CD4-positive, alpha-beta T cell treated with Interleukin-12 subunit alpha and Interleukin-12 subunit beta, for 1 hour (primary cell): ENCODE data around the gene MEGF11.

ENCODE experiments used
- DNase-seq: peaks from one replicate; pipeline ENCODE4 v3.0.0-alpha.2; 2020

The MEGF11 gene

DNA sequence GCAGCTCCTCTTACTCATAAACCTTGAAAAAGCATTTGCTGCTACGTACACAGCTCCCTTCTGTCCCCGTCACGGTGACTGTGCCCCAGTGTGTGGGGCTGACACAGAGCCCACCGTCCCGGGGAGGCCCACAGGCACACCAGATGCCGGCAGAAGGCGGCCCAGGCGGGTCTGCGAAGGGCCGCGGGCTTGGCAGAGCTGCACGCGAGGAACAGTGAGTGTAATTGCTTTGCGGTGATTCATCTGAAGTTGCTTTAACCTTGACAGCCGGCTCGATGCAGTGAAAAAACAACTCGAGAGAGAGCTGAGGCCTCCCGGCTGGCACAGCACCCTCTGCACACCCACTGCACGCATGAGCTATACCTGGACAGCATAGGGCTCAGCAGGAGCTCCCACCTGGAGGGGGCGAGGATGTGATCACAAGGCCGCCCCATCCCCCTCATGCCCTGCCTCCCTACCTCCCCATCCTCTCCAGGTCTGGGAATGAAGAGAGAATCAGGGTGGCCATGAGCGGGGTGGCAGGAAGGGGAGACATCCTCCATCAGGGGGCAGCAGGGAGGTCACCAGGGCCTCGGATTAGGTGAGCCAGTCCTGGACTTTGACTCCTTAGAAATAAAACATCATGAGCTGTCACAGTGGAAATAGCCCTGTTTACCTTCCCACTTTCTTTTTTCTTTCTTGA, 172.7 kb downstream of the MEGF11 start:
- no peak for DNase-seq

DNA sequence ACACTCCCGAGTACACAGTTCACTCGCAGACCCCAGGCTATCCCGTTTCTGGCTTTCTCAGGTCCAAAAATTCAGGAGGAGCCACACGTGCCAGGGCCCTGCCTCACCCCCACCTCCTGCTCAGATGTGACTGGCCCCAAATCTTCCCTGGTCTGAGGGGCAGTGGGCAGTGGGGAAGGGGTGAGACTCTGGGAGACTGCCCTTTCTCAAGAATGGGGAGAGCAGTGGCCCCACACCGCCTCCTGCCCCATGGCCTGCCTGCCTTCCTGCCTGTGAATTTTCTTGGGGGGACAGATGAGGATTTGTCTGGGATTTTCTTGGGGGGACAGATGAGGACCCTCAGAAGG, 174.6 kb downstream of the MEGF11 start:
- no peak for DNase-seq

DNA sequence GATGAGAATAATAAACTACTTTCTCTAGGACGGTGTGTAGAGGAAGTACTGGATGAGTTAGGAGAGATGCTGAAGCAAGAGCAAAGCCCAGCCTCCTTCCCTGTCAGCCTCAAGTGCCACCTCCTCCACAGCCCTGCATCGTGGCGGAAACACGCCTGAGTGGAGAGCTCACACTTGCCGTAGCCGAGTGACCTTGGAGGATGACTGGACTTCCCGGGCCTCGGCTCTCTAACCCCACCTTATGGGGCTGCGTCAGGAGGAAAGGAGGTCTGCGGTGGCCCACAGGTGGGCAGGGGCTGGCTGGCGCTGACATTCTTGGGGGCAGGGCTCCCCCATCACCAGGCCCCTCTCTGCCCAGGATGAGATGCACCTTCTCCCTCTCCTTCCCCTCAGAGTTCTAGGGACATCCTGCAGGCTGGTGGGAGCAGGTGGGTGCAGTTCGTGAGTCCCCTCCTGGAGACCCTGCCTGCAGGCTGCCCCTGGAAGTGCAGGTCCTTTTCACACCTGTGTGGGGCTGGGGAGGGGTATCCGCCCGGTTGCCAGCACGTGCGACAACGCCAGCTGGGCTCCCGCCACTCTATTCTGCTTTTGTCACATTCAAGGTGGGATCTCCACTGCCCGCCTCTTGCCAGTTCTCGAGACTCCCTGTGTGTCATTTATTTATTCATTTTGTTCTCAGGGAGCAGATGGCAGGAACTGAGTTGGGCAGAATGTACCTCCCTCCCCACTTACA, 175.2 kb downstream of the MEGF11 start:
- DNase-seq: no peak

DNA sequence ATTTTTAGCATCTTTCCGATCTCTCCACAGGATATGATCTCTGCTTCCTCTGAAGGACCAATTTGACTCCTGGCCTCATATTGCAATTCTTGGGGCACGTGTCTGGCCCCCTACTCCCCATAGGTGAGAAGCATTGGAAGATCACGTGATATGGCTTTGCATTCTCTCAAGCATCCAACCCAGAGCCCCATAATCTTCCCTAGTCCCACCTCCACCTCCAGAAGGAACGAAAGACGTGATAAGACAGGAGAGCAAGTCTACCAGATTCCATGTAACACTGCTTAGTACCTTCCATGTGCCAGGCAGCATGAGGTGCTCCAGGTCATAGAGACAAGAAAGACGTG, 176.3 kb downstream of the MEGF11 start:
- DNase-seq: no peak

DNA sequence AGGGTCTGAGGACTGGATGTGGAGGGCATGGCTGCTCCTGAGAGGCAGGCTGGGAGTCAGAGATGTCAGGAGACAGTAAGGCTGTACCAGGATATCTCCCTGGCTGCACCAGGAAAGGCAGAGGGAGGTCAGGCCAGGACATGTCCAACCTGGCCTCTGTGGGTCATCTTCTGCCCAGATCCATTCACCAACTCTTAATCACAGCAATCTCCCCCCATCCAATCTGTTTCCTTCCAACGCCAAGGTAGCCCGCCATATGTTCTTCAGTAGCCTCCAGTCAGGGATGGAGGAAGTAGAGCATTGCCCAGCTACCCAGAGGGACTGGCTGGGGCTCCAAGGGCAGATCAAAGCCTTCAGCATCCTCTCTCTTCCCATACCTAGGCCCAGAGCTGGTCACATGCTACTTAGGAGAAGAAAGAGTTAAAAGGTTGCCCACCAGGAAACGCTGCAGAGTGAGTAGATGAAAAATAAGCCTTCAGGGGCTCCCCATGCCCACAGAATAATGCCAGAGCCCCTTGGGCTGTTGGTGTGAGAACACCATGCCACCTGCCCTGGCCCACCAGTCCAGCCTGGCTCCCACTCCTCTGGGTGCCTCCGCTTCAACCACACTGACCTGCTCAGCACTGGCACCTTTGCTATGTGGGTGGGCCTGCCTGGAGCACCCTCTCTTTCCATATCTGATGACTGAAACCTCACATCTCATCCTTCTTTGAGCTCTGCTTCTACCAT, 176.8 kb downstream of the MEGF11 start:
- DNase-seq: no peak

DNA sequence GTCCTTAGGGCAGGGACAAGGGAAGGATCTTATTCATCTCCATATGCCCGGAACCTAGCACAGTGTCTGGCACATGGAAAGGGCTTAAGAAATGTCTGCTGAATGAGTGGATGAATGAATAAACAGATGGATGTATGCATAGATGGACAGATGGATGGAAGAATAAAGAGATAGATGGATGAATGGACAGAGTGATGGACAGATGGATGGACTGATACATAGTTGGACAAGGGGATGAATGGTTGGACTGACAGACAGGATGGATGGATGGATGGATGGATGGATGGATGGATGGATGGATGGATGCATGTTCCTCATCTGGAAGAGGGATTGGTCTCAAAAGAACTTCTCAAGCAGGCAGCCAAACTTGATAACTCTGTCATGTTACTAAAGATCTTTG, 177.6 kb downstream of the MEGF11 start:
- no peak for DNase-seq

DNA sequence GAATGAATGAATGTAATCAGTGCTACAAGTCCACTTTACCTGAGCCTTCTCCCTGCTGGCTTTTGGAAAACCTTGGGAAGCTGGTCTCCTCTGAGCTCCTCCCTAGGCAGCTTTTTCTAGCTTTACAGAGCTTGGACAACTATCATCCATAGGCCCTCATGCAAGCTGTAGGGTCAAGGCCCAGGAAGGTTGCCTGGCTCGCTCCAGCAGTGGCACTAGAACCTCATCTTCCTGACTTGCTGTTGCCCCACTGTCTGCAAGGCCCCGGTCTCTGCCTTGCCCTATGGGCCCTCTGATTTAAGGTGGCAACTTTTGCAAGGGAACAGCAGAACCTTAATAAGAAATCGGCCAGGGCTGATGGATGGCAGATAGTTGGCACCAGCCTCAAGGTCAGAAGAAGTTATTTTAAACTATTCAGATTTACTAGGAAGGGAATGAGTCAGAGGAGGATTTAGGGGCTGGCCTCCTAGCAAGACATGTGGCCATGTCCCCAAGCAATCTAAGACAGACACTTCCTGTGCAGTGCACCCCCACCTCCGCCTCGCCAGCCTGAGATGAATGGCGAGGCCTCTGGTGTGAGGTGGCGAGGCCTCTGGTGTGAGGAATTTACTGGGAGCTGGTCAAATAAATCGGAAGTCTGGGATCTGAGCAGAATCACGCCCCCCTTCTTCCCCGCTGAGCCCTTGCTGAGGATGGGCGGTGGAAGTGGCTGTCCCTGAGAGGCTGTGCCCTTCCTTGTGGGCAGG, 180.8 kb downstream of the MEGF11 start:
- no peak for DNase-seq

DNA sequence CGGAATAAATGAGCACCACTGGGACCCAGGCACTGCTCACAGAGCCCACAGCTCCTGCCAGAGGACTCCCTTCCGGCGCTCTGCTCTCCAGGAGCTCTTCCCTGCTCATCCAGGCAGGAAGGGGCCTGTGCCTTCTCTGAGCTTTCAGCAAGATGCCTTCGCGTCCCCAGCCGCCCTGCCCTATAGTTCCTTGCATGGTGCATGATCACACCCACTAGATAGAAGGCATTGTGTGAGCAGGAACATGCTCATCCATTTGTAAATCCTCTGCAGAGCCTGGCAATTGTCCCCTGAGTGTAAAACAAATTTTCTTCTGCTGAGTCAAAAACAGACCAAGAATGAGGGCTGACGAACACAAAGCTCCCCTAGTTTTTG, 181.6 kb downstream of the MEGF11 start:
- DNase-seq: no peak

DNA sequence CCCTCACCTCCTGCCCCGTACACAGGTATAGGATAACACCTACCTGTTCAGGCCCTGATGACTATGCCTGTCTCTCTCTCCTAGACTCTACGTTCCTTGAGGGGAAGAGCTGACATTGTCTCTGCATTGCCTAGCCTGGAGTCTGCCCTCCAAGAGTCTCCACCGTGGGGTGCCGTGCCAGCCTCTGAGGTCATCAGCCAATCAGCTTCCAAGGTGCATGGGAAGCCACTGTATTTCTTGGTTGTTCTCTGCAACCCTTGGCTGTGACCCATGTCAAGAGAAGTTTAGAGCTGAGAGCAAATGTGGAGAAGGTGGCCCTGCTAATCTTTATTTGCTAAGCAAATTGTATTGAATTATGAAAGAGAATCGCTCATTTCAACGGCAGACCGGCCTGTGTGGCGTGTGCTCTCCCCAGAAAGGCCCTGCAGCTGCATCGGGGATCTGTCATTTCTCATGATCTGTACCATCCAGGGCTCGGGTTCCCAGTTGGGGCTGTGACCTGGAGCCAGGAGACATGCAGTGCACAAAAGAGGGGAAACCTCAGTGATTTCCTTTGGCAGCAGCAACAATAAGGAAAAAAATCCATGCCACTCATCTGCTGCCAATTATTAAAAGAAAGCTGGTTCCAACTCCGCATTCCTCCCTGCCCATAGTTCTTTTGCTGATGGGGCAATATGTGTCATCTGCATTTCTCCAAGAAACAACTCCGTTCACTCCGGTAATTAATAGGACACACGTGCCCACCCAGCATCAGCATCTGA, 182.2 kb downstream of the MEGF11 start:
- DNase-seq: no peak

DNA sequence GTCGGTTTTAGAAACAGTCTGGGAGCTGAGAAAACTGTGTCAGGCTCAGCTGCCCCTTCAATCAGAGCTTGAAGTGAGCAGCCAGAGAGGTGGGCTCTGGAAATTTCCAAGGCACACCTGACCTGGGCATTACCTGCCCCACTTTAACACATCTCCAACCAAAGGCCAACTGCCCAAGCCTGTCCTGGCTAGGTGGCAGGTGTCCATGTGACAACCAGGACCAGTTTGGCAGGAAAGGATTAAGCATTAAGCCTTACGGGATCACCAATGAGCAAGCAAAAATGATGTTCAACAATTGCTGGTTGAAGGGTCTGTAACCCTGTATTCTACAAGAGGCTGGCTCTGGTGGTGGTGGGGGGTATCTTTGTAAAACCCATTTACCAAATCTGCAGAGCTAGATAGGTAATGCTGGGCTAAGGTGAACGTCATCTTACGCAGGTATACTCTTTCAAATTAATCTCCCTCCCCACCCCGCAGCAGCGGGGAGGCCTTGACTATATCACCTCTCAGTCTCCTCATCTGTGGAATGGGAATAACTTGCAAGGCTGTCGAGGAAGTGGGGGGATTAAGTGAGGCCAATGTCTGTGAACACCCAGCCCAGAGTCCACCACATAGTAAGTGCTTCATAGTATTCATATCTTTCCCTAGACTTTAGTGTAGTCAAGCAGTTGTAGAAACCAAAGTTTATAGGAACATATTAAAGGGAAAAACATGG, 183.2 kb downstream of the MEGF11 start:
- no peak for DNase-seq

DNA sequence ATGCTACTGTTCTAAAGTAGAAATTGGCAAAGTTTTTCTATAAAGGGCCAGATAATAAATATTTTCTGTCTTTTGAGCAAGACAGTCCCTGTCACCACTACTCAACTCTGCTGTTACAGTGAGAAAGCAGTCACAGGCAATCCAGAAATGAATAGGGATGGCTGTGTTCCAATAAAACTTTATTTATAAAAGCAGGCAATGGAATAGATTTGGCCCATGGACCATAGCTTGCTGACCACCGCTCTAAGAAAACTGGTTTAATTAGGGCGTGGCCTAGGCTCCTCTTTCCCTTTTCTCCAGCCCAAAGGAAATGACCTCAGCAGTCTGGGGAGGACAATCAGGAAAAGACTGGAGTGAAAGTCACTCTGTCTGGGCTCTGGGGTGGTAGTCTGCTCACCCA, 183.8 kb downstream of the MEGF11 start:
- DNase-seq: no peak

DNA sequence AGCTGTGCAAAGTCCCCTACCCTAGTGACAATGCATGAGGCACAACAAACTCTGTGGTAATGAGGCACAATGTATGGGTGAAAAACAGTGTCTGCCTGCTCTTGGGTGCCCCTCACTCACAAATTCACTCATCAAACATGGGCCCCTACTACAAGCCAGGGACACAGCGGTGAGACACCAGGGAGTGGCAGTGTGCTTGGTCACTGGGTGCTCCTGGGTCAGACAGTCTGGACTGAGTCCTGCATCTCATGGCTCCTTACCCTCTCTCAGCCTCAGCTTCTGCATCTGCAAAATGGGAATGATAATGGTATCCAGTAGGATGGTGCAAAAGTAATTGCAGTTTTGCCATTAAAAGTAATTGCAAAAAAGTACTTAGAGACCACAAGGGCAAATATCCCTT, 184.7 kb downstream of the MEGF11 start:
- DNase-seq: no peak

DNA sequence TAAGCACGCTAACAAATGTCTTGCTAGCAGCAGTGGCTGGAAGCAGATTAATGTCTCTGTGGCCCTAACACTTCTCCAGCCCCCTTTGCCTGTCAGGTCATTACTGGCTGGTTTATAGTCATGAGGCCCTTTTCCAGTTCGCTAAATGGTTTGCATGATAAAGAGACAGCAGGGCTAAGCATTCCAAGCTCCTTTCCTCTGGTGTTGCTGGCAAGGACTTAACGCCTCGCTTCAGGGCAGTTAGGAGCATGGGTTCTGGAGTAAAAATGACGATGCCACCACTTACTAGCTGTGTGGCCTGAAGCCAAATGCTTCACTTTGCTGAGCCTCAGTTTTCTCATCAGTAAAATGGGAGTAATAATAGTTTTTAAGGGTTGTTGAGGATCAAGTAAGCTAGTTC, 185.9 kb downstream of the MEGF11 start:
- DNase-seq: no peak

DNA sequence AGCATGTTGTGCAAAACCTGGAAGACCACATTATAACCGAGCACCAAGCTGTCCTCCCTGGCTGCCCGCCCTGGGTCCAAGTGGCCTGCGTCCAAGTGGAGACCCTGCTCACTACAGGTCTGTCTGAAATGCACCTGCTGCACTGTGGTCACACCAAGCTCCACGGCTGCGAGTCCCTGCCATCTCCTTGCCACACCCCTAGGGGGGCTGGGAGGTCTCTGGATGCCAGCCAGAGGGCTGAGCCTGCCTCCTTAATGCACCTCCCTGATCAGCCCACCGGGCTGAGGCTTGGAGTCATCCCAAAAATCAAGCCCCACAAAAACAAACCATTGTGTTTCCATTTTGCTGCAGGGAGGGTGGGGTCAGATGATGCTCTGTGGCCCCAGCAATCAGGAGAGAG, 187.1 kb downstream of the MEGF11 start:
- no peak for DNase-seq

DNA sequence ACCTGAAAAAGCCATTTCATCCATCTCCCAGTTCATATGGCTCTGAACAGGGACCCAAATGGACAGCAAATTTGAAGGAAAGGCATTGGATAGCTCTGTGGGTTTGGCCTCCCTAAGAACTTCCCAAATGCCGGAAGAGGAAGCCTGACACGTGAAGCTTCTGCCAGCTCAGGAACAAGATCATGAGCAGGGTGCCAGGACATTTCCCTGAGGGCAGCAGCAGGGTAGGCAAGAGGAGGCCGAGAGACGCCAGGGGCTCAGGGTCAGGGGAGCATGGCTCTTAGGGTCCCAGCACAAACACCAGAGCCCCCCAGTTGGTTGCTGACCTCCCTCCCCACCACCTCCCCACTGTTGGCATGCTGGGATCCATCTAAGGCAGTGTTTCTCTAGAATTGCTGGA, 187.5 kb downstream of the MEGF11 start:
- no peak for DNase-seq

DNA sequence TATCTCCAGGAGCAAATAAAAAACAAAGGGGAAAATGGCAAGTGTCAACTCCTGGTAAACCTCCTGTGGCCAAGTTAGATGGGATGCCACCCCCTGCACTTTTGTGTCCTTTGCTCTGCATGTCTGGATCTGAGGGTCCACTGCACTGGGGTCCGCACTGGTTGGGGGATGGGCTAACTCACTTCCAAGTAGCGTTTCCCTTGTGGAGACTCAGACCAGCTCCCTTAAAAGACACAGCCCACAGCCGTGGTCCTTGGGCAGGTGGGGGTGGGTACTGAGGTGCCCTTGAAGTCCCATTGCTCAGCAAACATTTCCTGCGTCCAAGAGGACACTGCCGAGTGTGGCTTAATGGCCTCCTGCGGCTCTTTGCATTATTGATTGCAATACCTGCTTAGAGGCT, 188.2 kb downstream of the MEGF11 start:
- no peak for DNase-seq

DNA sequence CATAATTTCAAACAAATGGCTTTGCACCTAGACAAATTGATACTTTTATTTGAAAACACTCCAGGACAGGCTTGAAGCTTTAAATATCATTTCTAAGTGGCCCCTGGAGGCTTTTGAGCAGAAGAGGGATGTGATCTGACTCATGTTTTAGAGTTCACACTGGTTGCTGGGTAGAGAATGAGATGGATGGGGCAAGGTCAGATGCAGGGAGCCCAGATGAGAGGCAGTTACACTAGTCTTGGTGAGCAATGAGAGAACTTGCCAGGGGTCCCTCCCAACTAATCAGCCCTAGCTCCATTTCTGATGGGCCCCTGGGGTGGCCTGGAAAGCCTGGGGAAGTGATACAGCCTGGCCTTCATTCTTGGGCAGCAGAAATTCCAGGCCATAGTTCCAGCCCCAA, 190.4 kb downstream of the MEGF11 start:
- no peak for DNase-seq

DNA sequence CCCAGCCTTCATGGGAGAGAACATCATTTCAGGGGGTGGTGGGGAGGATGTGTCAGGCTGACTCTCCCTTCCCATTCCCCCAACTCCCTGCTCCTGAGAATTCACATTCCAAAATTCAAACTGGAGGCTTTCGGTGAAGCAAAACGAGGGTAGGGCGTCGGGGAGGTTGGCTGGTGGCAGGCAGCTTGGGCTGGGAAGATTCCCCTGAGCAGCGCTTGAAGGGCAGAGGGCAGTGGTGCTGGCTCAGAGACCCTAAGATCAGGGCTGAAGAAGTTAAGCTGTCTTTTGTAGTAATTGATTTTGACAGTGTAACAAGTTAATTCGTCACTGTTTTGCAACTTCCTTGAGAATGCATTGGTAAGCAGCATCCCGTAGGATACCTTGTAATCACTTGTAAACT, 196.5 kb downstream of the MEGF11 start:
- no peak for DNase-seq

DNA sequence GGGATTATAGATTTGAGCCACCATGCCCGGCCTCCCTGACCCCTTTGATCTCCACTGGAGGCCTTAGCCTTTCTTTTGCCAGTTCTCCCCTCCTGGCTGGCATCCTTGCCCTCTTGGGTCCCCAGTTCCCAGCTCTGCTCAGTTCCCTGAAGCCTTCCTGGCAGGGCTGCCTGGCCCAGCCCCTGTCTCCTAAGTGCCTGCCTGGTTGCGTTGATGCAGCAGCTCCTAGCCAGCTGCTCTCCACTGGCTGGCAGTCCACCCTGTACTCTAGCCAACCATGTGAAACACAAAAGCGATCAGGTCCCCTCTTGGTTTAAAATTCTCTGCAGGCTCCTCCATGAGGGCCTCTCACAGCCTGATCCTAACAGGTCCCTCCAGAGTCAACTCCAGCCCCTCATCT, 199.6 kb downstream of the MEGF11 start:
- DNase-seq: no peak

DNA sequence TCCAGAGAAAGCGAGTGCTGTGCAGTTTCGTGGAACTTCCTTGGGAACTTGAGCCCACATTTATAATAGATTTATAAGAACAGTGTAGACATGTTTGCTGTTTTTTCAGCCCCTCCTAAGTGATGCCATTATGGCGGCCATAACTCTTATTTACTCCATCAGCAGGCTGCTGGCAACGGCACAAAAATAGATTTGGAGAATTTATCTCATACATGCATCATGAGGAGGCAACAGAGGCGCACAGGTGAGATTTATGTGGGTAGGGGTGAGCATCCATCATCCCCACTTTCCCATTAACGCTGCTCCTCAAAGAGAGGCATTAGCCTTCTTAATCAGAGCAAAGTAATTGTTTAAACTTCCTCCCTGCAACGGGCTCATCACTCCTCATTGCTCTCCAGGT, 201.7 kb downstream of the MEGF11 start:
- DNase-seq: no peak

DNA sequence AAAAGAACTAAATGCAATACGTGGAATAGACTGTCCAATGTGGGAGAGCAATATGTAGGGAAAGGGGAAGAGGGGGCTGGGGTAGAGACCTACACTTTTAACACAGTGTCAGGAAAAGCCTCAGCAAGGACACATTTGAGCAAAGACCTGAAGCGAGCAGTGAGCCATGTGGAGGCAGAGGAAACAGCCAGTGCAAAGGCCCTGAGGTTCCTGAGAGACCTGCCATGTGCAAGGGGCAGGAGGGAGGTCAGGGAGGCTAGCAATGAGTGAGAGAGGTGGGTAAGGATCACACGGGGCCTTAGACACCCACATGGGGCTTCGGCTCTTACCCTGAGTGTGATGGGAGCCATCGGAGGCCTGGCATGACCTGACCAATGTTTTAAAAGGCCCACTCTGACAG, 203.3 kb downstream of the MEGF11 start:
- no peak for DNase-seq

DNA sequence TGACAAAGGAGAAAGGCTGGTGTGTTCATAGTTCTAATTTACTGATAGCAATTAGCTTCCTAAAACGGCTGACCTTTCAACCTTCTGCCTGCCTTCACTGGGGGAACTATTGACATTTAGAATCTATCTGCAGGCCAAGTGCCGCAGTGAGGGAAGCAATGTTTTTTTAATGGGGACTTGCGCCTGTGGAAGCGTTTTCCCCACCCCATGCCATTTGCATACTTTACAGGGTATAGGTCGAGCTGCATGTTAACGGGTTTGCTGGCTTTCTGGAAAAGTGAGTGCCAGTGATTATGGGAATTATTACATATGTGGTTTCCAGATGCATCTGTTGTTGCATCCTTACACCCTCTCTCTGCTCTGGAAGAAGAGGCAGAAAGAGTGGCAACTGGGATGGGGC, 204.2 kb downstream of the MEGF11 start:
- no peak for DNase-seq
